HG03342 (cell line): Measurements from ENCODE around the gene RASGRF1.
A peak's percentile ranks its signal among the peaks of the same experiment; 100 is the strongest.

Source experiments
- ATAC-seq: cut with Tn5 transposase; IDR thresholded peaks from one replicate; pipeline ENCODE4 v1.9.1; 2021; ENCODE audit warnings: mild to moderate bottlenecking, moderate library complexity; ENCODE audit not compliant: unreplicated experiment

Gene RASGRF1

GRCh38 chr15:78991879-78992278, 98.7 kb downstream of the RASGRF1 start:
- ATAC-seq = no peak

- ATAC-seq = no peak
Measured at GRCh38 chr15:78991476-78991875, 99.1 kb downstream of the RASGRF1 start.

- no peak for ATAC-seq
Measured at GRCh38 chr15:78990278-78990677, 100.3 kb downstream of the RASGRF1 start.

GRCh38 chr15:78989701-78990240, 100.8 kb downstream of the RASGRF1 start:
- no peak for ATAC-seq

- ATAC-seq = no peak
Measured at GRCh38 chr15:78988361-78988911, 102.1 kb downstream of the RASGRF1 start.

GRCh38 chr15:78987556-78988360, 102.8 kb downstream of the RASGRF1 start:
- no peak for ATAC-seq

GRCh38 chr15:78985859-78986475, 104.6 kb downstream of the RASGRF1 start:
- no peak for ATAC-seq

GRCh38 chr15:78984041-78984440, 106.5 kb downstream of the RASGRF1 start:
- ATAC-seq = no peak

GRCh38 chr15:78983146-78983918, 107.2 kb downstream of the RASGRF1 start:
- ATAC-seq = no peak

- no peak for ATAC-seq
Measured at GRCh38 chr15:78982736-78983135, 107.8 kb downstream of the RASGRF1 start.

GRCh38 chr15:78981532-78982313, 108.9 kb downstream of the RASGRF1 start:
- no peak for ATAC-seq

- no peak for ATAC-seq
Measured at GRCh38 chr15:78979456-78980320, 110.9 kb downstream of the RASGRF1 start.

GRCh38 chr15:78978601-78979179, 111.9 kb downstream of the RASGRF1 start:
- no peak for ATAC-seq

- peak; percentile 20 for ATAC-seq
Measured at GRCh38 chr15:78977591-78978347, 112.8 kb downstream of the RASGRF1 start.

GRCh38 chr15:78977091-78977571, 113.4 kb downstream of the RASGRF1 start:
- ATAC-seq = peak; percentile 54

- peak; percentile 6 for ATAC-seq
Measured at GRCh38 chr15:78976691-78977090, 113.9 kb downstream of the RASGRF1 start.

- no peak for ATAC-seq
Measured at GRCh38 chr15:78974272-78974918, 116.2 kb downstream of the RASGRF1 start.
